Measurements from ENCODE around the gene NANP. TPM values are rescaled to one million over a fixed set of nuclear protein-coding genes. Genes with fewer than 3 reads are reported as not detected.

Gene NANP
- total RNA-seq, 1 experiment from 2014 or later = 7.3 TPM

GRCh38 chr20:25669826-25670422 lies 46.1 kb upstream of the NANP start:
- H3K4me1 ChIP-seq (ENCODE audit: control insufficient read depth, insufficient read depth, low read length) = no peaks in the 10 kb centered on the region
- BruUV-seq (replicated peaks) = no TSS peak
- TF ChIP-seq SIN3A (IDR thresholded peaks at IDR 0.05; ENCODE audit: borderline replicate concordance, insufficient read depth, low read depth, low read length) (no peak), CTCF (IDR thresholded peaks at IDR 0.05) (no peak), POLR2AphosphoS5 (IDR thresholded peaks at IDR 0.05; ENCODE audit: low read depth, low read length) (no peak), TCF7L2 (IDR thresholded peaks at IDR 0.05; ENCODE audit: low read depth, low read length) (no peak), REST (IDR thresholded peaks at IDR 0.05; ENCODE audit: insufficient read depth in 1 of 2, low read depth in 2 of 2, low read length in 1 of 2) (no peak)
- CTCF ChIA-PET = no interaction called here
- no peaks in the 10 kb centered on the region for H3K9me3 ChIP-seq (ENCODE audit: control insufficient read depth, insufficient read depth, low read depth, low read length)
- POLR2A ChIA-PET = no interaction called here
- intact Hi-C loops (cut with micrococcal nuclease; ENCODE audit: unreplicated experiment) = no loop called here
- in situ Hi-C loops (cut with HindIII; ENCODE audit: low pct_unique_long_range_greater_than_20kb, low sequenced_read_pairs) = no loop called here
- no peaks in the 10 kb centered on the region for H3K36me3 ChIP-seq (ENCODE audit: control insufficient read depth, insufficient read depth, low read length)
- no peaks in the 10 kb centered on the region for H3K27me3 ChIP-seq (ENCODE audit: control insufficient read depth, insufficient read depth, low read length)
- ATAC-seq (peak; percentile 71; the same call in 1 of the 2 replicates), DNase-seq (ENCODE audit: low read depth, low spot score) (no peak)
- H3K27ac ChIP-seq (ENCODE audit: low read length) = no peak overlapping the region
- no peak overlapping the region for H3K4me3 ChIP-seq (ENCODE audit: low read depth in 2 of 2, low read length in 2 of 2)

- H3K27ac ChIP-seq (ENCODE audit: low read length) = no peak overlapping the region
- H3K27me3 ChIP-seq (ENCODE audit: control insufficient read depth, insufficient read depth, low read length) = no peaks in the 10 kb centered on the region
- intact Hi-C loops (cut with micrococcal nuclease; ENCODE audit: unreplicated experiment) (no loop called here), in situ Hi-C loops (cut with HindIII; ENCODE audit: low pct_unique_long_range_greater_than_20kb, low sequenced_read_pairs) (no loop called here)
- no peak overlapping the region for H3K4me3 ChIP-seq (ENCODE audit: low read depth in 2 of 2, low read length in 2 of 2)
- ATAC-seq (no peak), DNase-seq (ENCODE audit: low read depth, low spot score) (no peak)
- no peaks in the 10 kb centered on the region for H3K9me3 ChIP-seq (ENCODE audit: control insufficient read depth, insufficient read depth, low read depth, low read length)
- H3K36me3 ChIP-seq (ENCODE audit: control insufficient read depth, insufficient read depth, low read length) = no peaks in the 10 kb centered on the region
- TF ChIP-seq REST (IDR thresholded peaks at IDR 0.05; ENCODE audit: insufficient read depth in 1 of 2, low read depth in 2 of 2, low read length in 1 of 2) (no peak), TCF7L2 (IDR thresholded peaks at IDR 0.05; ENCODE audit: low read depth, low read length) (no peak), SIN3A (IDR thresholded peaks at IDR 0.05; ENCODE audit: borderline replicate concordance, insufficient read depth, low read depth, low read length) (no peak), CTCF (IDR thresholded peaks at IDR 0.05) (no peak), POLR2AphosphoS5 (IDR thresholded peaks at IDR 0.05; ENCODE audit: low read depth, low read length) (no peak)
- CTCF ChIA-PET = no interaction called here
- no TSS peak for BruUV-seq (replicated peaks)
- POLR2A ChIA-PET = no interaction called here
- no peaks in the 10 kb centered on the region for H3K4me1 ChIP-seq (ENCODE audit: control insufficient read depth, insufficient read depth, low read length)
These were observed 44.6 kb upstream of the NANP start for GRCh38 chr20:25668446-25668845.

Measured in Panc1 (cell line).